Sigmoid colon (tissue), 7 donors: ENCODE results near the gene FMO2. TPM values are rescaled to one million over a fixed set of nuclear protein-coding genes. Genes with fewer than 3 reads are reported as not detected.
A peak's percentile ranks its signal among the peaks of the same experiment; 100 is the strongest.

Experiments
- DNase-seq: peaks from one replicate; pipeline ENCODE4 v3.0.0-alpha.2; 2019
- H3K27ac ChIP-seq, 4 donors: fragments of 200-600 bp; sonication (generic); one replicate each; pipeline ENCODE4 v1.5.1; 2016 to 2019; ENCODE audit warnings: mild to moderate bottlenecking in 1 of 4
- H3K27me3 ChIP-seq, 3 donors: fragments of 200-600 bp; sonication (generic); one replicate each; pipeline ENCODE4 v1.5.1; 2019; ENCODE audit warnings: mild to moderate bottlenecking in 1 of 3
- H3K36me3 ChIP-seq, 4 donors: fragments of 200-600 bp; sonication (generic); one replicate each; pipeline ENCODE4 v1.5.1; 2016 to 2019
- H3K4me1 ChIP-seq, 4 donors: fragments of 200-600 bp; sonication (generic); one replicate each; pipeline ENCODE4 v1.5.1; 2017 to 2019
- H3K4me3 ChIP-seq, 4 donors: fragments of 200-600 bp; sonication (generic); one replicate each; pipeline ENCODE4 v1.5.1; 2017 to 2019; ENCODE audit warnings: mild to moderate bottlenecking in 2 of 4, moderate library complexity in 1 of 4
- H3K9me3 ChIP-seq, 4 donors: fragments of 200-600 bp in 3 of 4; sonication (generic) in 3 of 4; one replicate each; pipeline versions ENCODE4 v1.5.1 to v1.6.1; 2013 to 2019
- EP300 ChIP-seq, 4 donors: sonication (generic); formaldehyde crosslinking; IDR thresholded peaks; one replicate each; pipeline ENCODE4 v1.6.1; 2017; ENCODE audit warnings: antibody characterized with exemption in 4 of 4
- POLR2A ChIP-seq, 2 donors: fragments of 450-650 bp; IDR thresholded peaks; one replicate each; pipeline ENCODE4 v1.6.1; 2016; ENCODE audit warnings: antibody characterized with exemption in 2 of 2, mild to moderate bottlenecking in 2 of 2, moderate library complexity in 2 of 2
- POLR2AphosphoS5 ChIP-seq, 4 donors: sonication (generic); formaldehyde crosslinking; IDR thresholded peaks; one replicate each; pipeline ENCODE4 v1.6.1; 2017; ENCODE audit warnings: antibody characterized with exemption in 4 of 4
- WGBS, 2 donors: extraction: QIAGEN DNeasy Blood & Tissue Kit; methylation state at CpG; one replicate each; pipeline ENCODE4 v1.1.7; 2013; 5-methylcytosine and 5-hydroxymethylcytosine counted together
- intact Hi-C: fragments of 100-400 bp; cut with DNase I; formaldehyde crosslinking; loops from one replicate; pipeline ENCODE4 v1.15.1; 2023
- polyA plus RNA-seq, 3 donors: library from polyadenylated mRNA; stranded (reverse); fragments of 200-250 nt; gene quantifications; one replicate each; pipeline ENCODE4 v1.2.3, GENCODE V29; 2013
- total RNA-seq, 4 donors: library from RNA; depleted of rRNA; stranded (reverse); fragments of >200 nt; gene quantifications; one replicate each; pipeline ENCODE4 v1.1.0, GENCODE V29; 2016
- TF ChIP-seq, protein P1 (sequence below), 4 experiments: fragments of 450-650 bp in 3 of 4; fragments of 200-600 bp in 1 of 4; IDR thresholded peaks; one replicate each; pipeline ENCODE4 v1.5.1; 2016 to 2019; ENCODE audit warnings: antibody characterized with exemption in 4 of 4, mild to moderate bottlenecking in 3 of 4, moderate library complexity in 2 of 4
- donor health status: healthy with polysubstance abuse.
- donor health status: Bipolar disorder and iron deficiency.
- donor health status: healthy.

FMO2 gene, protein sequence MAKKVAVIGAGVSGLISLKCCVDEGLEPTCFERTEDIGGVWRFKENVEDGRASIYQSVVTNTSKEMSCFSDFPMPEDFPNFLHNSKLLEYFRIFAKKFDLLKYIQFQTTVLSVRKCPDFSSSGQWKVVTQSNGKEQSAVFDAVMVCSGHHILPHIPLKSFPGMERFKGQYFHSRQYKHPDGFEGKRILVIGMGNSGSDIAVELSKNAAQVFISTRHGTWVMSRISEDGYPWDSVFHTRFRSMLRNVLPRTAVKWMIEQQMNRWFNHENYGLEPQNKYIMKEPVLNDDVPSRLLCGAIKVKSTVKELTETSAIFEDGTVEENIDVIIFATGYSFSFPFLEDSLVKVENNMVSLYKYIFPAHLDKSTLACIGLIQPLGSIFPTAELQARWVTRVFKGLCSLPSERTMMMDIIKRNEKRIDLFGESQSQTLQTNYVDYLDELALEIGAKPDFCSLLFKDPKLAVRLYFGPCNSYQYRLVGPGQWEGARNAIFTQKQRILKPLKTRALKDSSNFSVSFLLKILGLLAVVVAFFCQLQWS
- total RNA-seq (10 to 100 TPM in 2 of 4 donors, 1 to 10 TPM in 2; 3.0 to 35.1 (median 12.0) TPM), polyA plus RNA-seq (1 to 10 TPM in 2 of 3 donors, under 1 TPM in 1; 0.23 to 4.2 (median 1.1) TPM)

DNA sequence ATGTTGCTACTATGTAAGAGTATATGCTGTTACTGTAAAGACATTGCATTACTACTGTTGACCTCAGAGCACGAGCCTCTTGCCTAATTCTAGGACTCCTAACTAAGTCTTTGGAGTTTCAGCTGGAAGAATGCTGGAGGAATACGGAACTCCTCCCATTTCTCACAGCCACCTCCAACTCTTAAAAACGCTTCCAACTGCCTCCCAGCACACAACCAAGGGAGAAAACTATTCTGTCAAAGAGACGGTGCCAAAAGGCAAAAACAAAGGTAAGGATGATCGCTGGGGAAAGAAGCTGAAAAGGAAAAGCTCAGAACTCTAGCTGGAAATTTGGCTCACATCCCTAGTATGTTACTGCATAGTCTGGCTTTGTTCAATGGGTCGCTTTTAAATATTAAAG, at the start of gene FMO2:
FMO2 (plus strand) TSS at position 210 of the 400 bp plus-strand sequence. CDS start 414 bp downstream, outside the sequence.
- intact Hi-C loops = no loop called here
- no peak for TF ChIP-seq POLR2AphosphoS5 (IDR thresholded peaks at IDR 0.05)
- TF ChIP-seq, protein P1, sequence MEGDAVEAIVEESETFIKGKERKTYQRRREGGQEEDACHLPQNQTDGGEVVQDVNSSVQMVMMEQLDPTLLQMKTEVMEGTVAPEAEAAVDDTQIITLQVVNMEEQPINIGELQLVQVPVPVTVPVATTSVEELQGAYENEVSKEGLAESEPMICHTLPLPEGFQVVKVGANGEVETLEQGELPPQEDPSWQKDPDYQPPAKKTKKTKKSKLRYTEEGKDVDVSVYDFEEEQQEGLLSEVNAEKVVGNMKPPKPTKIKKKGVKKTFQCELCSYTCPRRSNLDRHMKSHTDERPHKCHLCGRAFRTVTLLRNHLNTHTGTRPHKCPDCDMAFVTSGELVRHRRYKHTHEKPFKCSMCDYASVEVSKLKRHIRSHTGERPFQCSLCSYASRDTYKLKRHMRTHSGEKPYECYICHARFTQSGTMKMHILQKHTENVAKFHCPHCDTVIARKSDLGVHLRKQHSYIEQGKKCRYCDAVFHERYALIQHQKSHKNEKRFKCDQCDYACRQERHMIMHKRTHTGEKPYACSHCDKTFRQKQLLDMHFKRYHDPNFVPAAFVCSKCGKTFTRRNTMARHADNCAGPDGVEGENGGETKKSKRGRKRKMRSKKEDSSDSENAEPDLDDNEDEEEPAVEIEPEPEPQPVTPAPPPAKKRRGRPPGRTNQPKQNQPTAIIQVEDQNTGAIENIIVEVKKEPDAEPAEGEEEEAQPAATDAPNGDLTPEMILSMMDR (IDR thresholded peaks at IDR 0.05) = no peak
- TF ChIP-seq POLR2A (IDR thresholded peaks at IDR 0.05) = no peak
- no peak for TF ChIP-seq EP300 (IDR thresholded peaks at IDR 0.05)
- Histone ChIP-seq H3K9me3 (peaks cover 0 to 3% (median 0%) of the 10 kb centered on the region in 4 donors), H3K27me3 (no peaks in the 10 kb centered on the region), H3K4me1 (peaks cover 0 to 7% (median 0%) of the 10 kb centered on the region in 4 donors), H3K4me3 (peak within 1 kb of the TSS; percentile 4 to 20 (median 15)), H3K36me3 (no peaks in the 10 kb centered on the region), H3K27ac (peak within 1 kb of the TSS in 2 of 4 donors; percentile 16 to 71)
- DNase-seq = peak; percentile 63
- WGBS, 2 donors = 75 to 87% methylated on average over 6 of the region's 6 CpGs

DNA sequence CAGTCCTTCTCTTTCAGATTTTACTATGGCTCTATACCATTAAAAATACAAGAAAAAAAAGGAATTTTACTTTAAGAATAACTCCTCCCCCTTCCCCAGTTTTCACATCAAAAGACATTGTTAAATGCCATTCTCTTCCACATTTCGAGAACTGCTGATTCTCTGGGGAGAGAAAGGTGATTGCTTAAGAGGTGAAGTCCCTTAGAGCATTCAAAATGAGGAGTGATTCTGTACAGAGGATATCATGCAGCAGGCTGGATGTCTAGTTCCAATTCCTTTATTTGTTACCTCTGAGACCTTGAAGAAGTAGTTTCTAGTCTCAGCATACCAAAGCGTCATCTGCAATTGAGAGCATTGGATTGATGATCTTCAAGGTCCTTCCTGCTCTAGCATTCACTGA, 47.5 kb upstream of the FMO2 start:
- TF ChIP-seq POLR2A (IDR thresholded peaks at IDR 0.05) (no peak), POLR2AphosphoS5 (IDR thresholded peaks at IDR 0.05) (no peak), EP300 (IDR thresholded peaks at IDR 0.05) (no peak)
- TF ChIP-seq, protein P1 (IDR thresholded peaks at IDR 0.05) = no peak
- DNase-seq = no peak
- intact Hi-C loops = no loop called here
- no peaks in the 10 kb centered on the region for H3K9me3 ChIP-seq
- peak overlapping the region in 1 of 4 donors; percentile 81 for H3K27ac ChIP-seq
- WGBS, 2 donors = 30 to 65% methylated on average over 2 of the region's 2 CpGs
- H3K27me3 ChIP-seq = no peaks in the 10 kb centered on the region
- H3K4me3 ChIP-seq = no peak overlapping the region
- H3K4me1 ChIP-seq = peaks cover 0 to 25% (median 11%) of the 10 kb centered on the region in 4 donors
- H3K36me3 ChIP-seq = no peaks in the 10 kb centered on the region

DNA sequence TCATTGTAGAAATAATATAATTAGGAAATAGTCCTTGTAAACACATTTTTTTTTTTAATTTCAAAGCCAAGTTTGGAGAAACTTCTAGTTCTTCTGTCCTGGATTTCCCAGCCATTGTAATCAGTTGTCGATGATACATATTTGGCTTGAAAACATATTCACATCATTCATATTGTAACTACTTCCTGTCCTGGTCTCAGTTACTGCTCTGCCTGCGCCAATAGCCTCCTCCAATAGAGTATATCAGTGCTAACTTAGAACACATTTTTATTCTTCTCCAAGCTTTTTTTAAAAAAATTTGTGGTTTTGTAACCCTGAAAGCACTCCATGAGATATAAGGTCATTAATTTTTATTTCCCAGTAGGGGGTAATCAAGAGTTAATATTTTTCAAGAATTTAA, 46.1 kb upstream of the FMO2 start:
- Histone ChIP-seq H3K4me1 (peaks cover 0 to 26% (median 11%) of the 10 kb centered on the region in 4 donors), H3K4me3 (no peak overlapping the region), H3K27ac (peak overlapping the region in 3 of 4 donors; percentile 63 to 81 (median 72)), H3K27me3 (no peaks in the 10 kb centered on the region), H3K9me3 (no peaks in the 10 kb centered on the region), H3K36me3 (no peaks in the 10 kb centered on the region)
- WGBS, 2 donors = 85 to 92% methylated on average over 2 of the region's 2 CpGs
- peak in 1 of 4 donors; percentile 22 for TF ChIP-seq POLR2AphosphoS5 (IDR thresholded peaks at IDR 0.05)
- TF ChIP-seq, protein P1 (IDR thresholded peaks at IDR 0.05) = no peak
- no peak for DNase-seq
- intact Hi-C loops = no loop called here

DNA sequence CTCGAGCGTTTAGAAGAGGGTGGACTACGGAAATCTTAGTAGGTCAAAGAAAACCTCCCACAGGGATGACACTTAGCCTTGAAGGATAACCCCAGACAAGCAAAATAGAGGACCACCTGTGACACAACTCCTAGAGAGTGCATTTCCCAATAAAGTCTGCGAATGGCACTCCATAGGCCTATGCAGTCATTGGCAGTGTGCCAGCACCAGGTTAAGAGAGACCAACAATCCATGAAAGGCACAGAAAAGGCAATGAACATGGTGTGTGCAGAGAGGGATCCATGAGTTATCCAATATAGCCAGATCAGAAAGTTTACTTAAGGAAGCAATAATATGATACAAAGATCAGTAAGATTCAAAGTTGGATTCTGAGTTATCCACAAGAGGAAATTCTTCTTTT, 45.2 kb upstream of the FMO2 start:
- TF ChIP-seq POLR2AphosphoS5 (IDR thresholded peaks at IDR 0.05) (no peak), EP300 (IDR thresholded peaks at IDR 0.05) (no peak), POLR2A (IDR thresholded peaks at IDR 0.05) (no peak)
- TF ChIP-seq, protein P1 (IDR thresholded peaks at IDR 0.05) = no peak
- Histone ChIP-seq H3K4me1 (peaks cover 0 to 26% (median 11%) of the 10 kb centered on the region in 4 donors), H3K36me3 (no peaks in the 10 kb centered on the region), H3K9me3 (no peaks in the 10 kb centered on the region), H3K27me3 (no peaks in the 10 kb centered on the region), H3K4me3 (no peak overlapping the region), H3K27ac (peak overlapping the region; percentile 63 to 81 (median 68))
- intact Hi-C loops = no loop called here
- 82 to 95% methylated on average over 4 of the region's 4 CpGs for WGBS, 2 donors
- DNase-seq = no peak
